NCI-H69 (cell line): ENCODE results near the gene TP73.
A peak's percentile ranks its signal among the peaks of the same experiment; 100 is the strongest.
"Not testable (repeated sequence)": the region's sequence is repeated elsewhere in the genome, so short reads cannot be mapped to it uniquely, and the experiment has no call there.

Experiments used
- DNase-seq: peaks from one replicate; lab custom pipeline; 2025; lab: John Stamatoyannopoulos, UW

Gene TP73

GRCh38 chr1:3742439-3743298, 90.4 kb downstream of the TP73 start:
- no peak for DNase-seq

- DNase-seq, result no peak
Measured at GRCh38 chr1:3743421-3743820, 91.1 kb downstream of the TP73 start.

- no peak for DNase-seq
Measured at GRCh38 chr1:3743826-3744225, 91.5 kb downstream of the TP73 start.

GRCh38 chr1:3744646-3745045, 92.3 kb downstream of the TP73 start:
- DNase-seq, result no peak

- DNase-seq, result no peak
Measured at GRCh38 chr1:3745071-3745470, 92.8 kb downstream of the TP73 start.

GRCh38 chr1:3745590-3746381, 93.5 kb downstream of the TP73 start:
- no peak for DNase-seq

GRCh38 chr1:3746389-3746829, 94.1 kb downstream of the TP73 start:
- DNase-seq, result peak; percentile 24

- DNase-seq, result peak; percentile 83
Measured at GRCh38 chr1:3746830-3747521, 94.7 kb downstream of the TP73 start.

GRCh38 chr1:3747522-3747848, 95.2 kb downstream of the TP73 start:
- no peak for DNase-seq

GRCh38 chr1:3747903-3748302, 95.6 kb downstream of the TP73 start:
- no peak for DNase-seq

- not testable (repeated sequence) for DNase-seq
Measured at GRCh38 chr1:3748316-3748900, 96.1 kb downstream of the TP73 start.

- no peak for DNase-seq
Measured at GRCh38 chr1:3749512-3749911, 97.2 kb downstream of the TP73 start.

- no peak for DNase-seq
Measured at GRCh38 chr1:3750741-3751140, 98.4 kb downstream of the TP73 start.

- DNase-seq, result no peak
Measured at GRCh38 chr1:3752400-3752945, 100.2 kb downstream of the TP73 start, which contains the start of gene CCDC27. CCDC27 (plus strand) TSS chr1:3752450; CDS start chr1:3752482, 32 bp downstream.

- DNase-seq, result no peak
Measured at GRCh38 chr1:3753656-3754454, 101.5 kb downstream of the TP73 start.

GRCh38 chr1:3756394-3756793, 104.1 kb downstream of the TP73 start:
- DNase-seq, result no peak

GRCh38 chr1:3759164-3759563, 106.8 kb downstream of the TP73 start:
- no peak for DNase-seq

- DNase-seq, result no peak
Measured at GRCh38 chr1:3759796-3760195, 107.5 kb downstream of the TP73 start.

GRCh38 chr1:3761296-3762010, 109.1 kb downstream of the TP73 start:
- DNase-seq, result no peak

- no peak for DNase-seq
Measured at GRCh38 chr1:3762151-3762872, 110.0 kb downstream of the TP73 start.
